Prostate gland (tissue), 2 donors: ENCODE measurements around the gene DGKG.

Experiments
- CTCF ChIP-seq, 4 experiments: fragments of 200-600 bp in 2 of 4; fragments of 450-650 bp in 2 of 4; sonication (generic) in 2 of 4; IDR thresholded peaks; 1 replicate in 3 of 4; 2 replicates in 1 of 4; pipeline ENCODE4 v1.5.1; 2016 to 2019; ENCODE audit warnings: antibody characterized with exemption in 4 of 4, mild to moderate bottlenecking in 2 of 4, moderate library complexity in 2 of 4
- POLR2AphosphoS5 ChIP-seq: sonication (generic); formaldehyde crosslinking; IDR thresholded peaks from one replicate; pipeline ENCODE4 v1.6.1; 2017; ENCODE audit warnings: antibody characterized with exemption

- TF ChIP-seq CTCF (IDR thresholded peaks at IDR 0.05) (no peak), POLR2AphosphoS5 (no peak)
Observed at GRCh38 chr3:186319945-186320344, 42.1 kb downstream of the DGKG start.
